ENCODE measurements around the gene PDGFA. TPM values are rescaled to one million over a fixed set of nuclear protein-coding genes. Genes with fewer than 3 reads are reported as not detected.

PDGFA gene
- total RNA-seq, 1 donor from 2014 or later, result 7.3 TPM

- ChIA-PET CTCF (no interaction called here), POLR2A (no interaction called here)
- Mint-ChIP-seq H3K9me3 (peaks cover 12% of the 10 kb centered on the region), H3K4me1 (no peaks in the 10 kb centered on the region), H3K27me3 (no peaks in the 10 kb centered on the region), H3K36me3 (ENCODE audit: low read depth) (no peaks in the 10 kb centered on the region), H3K4me3 (no peak overlapping the region), H3K27ac (no peak overlapping the region)
- TF ChIP-seq, protein P1, sequence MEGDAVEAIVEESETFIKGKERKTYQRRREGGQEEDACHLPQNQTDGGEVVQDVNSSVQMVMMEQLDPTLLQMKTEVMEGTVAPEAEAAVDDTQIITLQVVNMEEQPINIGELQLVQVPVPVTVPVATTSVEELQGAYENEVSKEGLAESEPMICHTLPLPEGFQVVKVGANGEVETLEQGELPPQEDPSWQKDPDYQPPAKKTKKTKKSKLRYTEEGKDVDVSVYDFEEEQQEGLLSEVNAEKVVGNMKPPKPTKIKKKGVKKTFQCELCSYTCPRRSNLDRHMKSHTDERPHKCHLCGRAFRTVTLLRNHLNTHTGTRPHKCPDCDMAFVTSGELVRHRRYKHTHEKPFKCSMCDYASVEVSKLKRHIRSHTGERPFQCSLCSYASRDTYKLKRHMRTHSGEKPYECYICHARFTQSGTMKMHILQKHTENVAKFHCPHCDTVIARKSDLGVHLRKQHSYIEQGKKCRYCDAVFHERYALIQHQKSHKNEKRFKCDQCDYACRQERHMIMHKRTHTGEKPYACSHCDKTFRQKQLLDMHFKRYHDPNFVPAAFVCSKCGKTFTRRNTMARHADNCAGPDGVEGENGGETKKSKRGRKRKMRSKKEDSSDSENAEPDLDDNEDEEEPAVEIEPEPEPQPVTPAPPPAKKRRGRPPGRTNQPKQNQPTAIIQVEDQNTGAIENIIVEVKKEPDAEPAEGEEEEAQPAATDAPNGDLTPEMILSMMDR (IDR thresholded peaks at IDR 0.05), result no peak
- intact Hi-C loops (cut with micrococcal nuclease), result no loop called here
- DNase-seq, result no peak
- ATAC-seq (ENCODE audit: low read depth), result no peak
Measured at GRCh38 chr7:463362-463781, 56.3 kb downstream of the PDGFA start.

- ChIA-PET POLR2A (no interaction called here), CTCF (no interaction called here)
- intact Hi-C loops (cut with micrococcal nuclease), result no loop called here
- DNase-seq (no peak), ATAC-seq (ENCODE audit: low read depth) (no peak)
- Mint-ChIP-seq H3K9me3 (peaks cover 2% of the 10 kb centered on the region), H3K4me1 (no peaks in the 10 kb centered on the region), H3K27ac (no peak overlapping the region), H3K4me3 (no peak overlapping the region), H3K36me3 (ENCODE audit: low read depth) (no peaks in the 10 kb centered on the region), H3K27me3 (no peaks in the 10 kb centered on the region)
- TF ChIP-seq, protein P1 (IDR thresholded peaks at IDR 0.05), result no peak
Measured at GRCh38 chr7:462173-463103, 57.2 kb downstream of the PDGFA start.

GRCh38 chr7:461453-462172 lies 58.0 kb downstream of the PDGFA start:
- DNase-seq, result no peak
- POLR2A ChIA-PET, result no interaction called here
- Mint-ChIP-seq H3K27ac (no peak overlapping the region), H3K4me1 (no peaks in the 10 kb centered on the region), H3K4me3 (no peak overlapping the region), H3K36me3 (ENCODE audit: low read depth) (no peaks in the 10 kb centered on the region), H3K27me3 (no peaks in the 10 kb centered on the region), H3K9me3 (no peaks in the 10 kb centered on the region)
- no peak for ATAC-seq (ENCODE audit: low read depth)
- CTCF ChIA-PET, result no interaction called here
- intact Hi-C loops (cut with micrococcal nuclease), result no loop called here
- TF ChIP-seq, protein P1 (IDR thresholded peaks at IDR 0.05), result no peak

DNA sequence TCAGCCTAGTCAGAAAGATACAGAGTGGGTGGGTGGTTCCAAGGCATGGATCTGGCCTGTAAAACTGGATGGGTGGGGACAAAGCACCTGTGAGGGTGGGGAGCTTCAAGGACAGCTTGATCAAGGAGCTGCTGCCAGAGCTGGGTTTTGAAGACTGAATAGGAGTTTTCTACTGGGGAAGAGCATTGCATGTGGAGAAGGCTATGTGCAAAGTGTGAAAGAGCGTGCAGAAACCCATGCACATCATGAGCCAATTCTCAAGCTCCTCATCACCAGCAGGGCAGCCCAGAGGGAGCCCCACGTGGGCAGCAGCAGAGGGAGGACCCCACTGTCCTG lies 58.6 kb downstream of the PDGFA start:
- ChIA-PET POLR2A (no interaction called here), CTCF (no interaction called here)
- no peaks in the 10 kb centered on the region for H3K4me1 Mint-ChIP-seq
- no peak overlapping the region for H3K4me3 Mint-ChIP-seq
- no peaks in the 10 kb centered on the region for H3K27me3 Mint-ChIP-seq
- DNase-seq, result no peak
- no peaks in the 10 kb centered on the region for H3K36me3 Mint-ChIP-seq (ENCODE audit: low read depth)
- ATAC-seq (ENCODE audit: low read depth), result no peak
- H3K27ac Mint-ChIP-seq, result no peak overlapping the region
- intact Hi-C loops (cut with micrococcal nuclease), result no loop called here
- TF ChIP-seq, protein P1 (IDR thresholded peaks at IDR 0.05), result no peak
- no peaks in the 10 kb centered on the region for H3K9me3 Mint-ChIP-seq

- ATAC-seq (ENCODE audit: low read depth) (no peak), DNase-seq (no peak)
- Mint-ChIP-seq H3K36me3 (ENCODE audit: low read depth) (no peaks in the 10 kb centered on the region), H3K9me3 (no peaks in the 10 kb centered on the region), H3K4me3 (no peak overlapping the region), H3K4me1 (no peaks in the 10 kb centered on the region), H3K27me3 (no peaks in the 10 kb centered on the region), H3K27ac (no peak overlapping the region)
- intact Hi-C loops (cut with micrococcal nuclease), result no loop called here
- ChIA-PET CTCF (no interaction called here), POLR2A (no interaction called here)
- TF ChIP-seq, protein P1 (IDR thresholded peaks at IDR 0.05), result no peak
Measured at GRCh38 chr7:460374-461116, 59.1 kb downstream of the PDGFA start.
